Measurements from ENCODE around the gene SART3. TPM values are rescaled to one million over a fixed set of nuclear protein-coding genes. Genes with fewer than 3 reads are reported as not detected.
A peak's percentile ranks its signal among the peaks of the same experiment; 100 is the strongest.

SART3 gene
- total RNA-seq, 1 donor from 2014 or later: 68.0 TPM

DNA sequence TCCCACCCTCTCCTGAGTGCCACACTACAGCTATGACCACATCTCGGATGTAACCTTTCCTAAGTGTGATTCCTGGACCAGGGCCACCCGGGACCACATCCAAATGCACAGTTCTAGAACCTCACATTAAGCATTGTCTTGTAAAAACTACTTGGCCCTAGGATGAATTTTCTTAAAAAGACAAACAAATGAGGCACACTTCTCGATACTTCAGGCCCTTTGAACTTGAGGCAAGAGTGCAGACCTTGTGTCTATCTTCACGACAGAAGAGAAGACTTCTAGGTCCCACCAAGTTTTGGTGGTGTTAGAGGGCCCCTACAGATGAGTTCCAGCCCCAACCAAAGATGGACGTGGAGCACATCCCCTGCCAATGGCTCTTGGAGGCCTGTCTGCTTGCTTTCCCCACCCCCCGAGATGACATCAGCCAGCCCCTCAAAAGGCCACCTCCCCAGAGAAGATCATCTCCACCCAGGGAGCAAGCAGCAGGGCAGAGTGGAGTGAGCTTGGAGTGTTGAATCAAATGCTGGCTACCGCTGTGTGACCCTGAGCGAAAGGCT is 10.7 kb upstream of the SART3 start:
- no peak for DNase-seq (ENCODE audit: low read depth)
- no peak overlapping the region for H3K4me3 ChIP-seq (ENCODE audit: low read depth, low read length)
- TF ChIP-seq, protein P1, sequence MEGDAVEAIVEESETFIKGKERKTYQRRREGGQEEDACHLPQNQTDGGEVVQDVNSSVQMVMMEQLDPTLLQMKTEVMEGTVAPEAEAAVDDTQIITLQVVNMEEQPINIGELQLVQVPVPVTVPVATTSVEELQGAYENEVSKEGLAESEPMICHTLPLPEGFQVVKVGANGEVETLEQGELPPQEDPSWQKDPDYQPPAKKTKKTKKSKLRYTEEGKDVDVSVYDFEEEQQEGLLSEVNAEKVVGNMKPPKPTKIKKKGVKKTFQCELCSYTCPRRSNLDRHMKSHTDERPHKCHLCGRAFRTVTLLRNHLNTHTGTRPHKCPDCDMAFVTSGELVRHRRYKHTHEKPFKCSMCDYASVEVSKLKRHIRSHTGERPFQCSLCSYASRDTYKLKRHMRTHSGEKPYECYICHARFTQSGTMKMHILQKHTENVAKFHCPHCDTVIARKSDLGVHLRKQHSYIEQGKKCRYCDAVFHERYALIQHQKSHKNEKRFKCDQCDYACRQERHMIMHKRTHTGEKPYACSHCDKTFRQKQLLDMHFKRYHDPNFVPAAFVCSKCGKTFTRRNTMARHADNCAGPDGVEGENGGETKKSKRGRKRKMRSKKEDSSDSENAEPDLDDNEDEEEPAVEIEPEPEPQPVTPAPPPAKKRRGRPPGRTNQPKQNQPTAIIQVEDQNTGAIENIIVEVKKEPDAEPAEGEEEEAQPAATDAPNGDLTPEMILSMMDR (conservative IDR thresholded peaks at IDR 0.05; ENCODE audit: low read depth, low read length): no peak

DNA sequence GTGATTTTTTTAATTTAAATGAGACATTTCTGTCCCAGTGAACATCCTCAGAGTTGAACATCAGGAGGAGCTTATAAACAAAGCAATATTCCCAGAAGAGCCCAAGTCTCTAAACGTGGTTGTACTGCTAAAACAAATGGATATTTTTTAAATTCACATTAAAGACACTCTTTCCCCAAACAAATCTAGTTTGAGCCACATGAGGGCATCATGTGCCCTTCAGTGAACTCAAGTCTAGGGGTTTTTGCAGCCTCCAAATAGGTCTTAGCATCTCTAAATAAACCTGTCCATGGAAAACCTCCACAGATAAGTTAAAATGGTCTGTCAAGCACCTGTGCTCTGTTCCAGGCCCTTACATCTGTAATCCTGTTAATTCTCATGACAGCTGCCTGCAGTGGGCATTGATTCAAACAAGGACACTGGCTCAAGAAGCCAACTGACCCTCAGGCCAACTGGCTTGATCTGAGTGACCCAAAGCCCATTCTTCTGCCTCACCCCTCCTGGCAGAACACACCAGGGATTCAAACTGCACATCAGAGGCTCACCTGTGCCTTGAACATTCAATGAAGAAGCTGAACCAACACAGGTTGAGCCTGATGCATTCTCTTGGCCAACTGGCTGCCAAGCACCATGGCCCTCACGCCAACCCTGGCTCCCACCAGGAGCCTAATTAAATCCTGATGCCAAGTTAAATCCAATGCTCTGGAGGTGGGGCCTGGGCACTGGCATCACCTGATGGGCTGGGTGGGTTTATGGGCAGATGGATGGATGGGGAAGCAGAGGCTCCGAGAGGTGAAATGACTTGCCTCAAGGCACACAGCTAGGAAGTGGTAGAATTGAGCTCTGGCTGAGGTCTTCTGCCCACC is 10.0 kb upstream of the SART3 start:
- TF ChIP-seq, protein P1 (conservative IDR thresholded peaks at IDR 0.05; ENCODE audit: low read depth, low read length): peak; percentile 50
- no peak for DNase-seq (ENCODE audit: low read depth)

DNA sequence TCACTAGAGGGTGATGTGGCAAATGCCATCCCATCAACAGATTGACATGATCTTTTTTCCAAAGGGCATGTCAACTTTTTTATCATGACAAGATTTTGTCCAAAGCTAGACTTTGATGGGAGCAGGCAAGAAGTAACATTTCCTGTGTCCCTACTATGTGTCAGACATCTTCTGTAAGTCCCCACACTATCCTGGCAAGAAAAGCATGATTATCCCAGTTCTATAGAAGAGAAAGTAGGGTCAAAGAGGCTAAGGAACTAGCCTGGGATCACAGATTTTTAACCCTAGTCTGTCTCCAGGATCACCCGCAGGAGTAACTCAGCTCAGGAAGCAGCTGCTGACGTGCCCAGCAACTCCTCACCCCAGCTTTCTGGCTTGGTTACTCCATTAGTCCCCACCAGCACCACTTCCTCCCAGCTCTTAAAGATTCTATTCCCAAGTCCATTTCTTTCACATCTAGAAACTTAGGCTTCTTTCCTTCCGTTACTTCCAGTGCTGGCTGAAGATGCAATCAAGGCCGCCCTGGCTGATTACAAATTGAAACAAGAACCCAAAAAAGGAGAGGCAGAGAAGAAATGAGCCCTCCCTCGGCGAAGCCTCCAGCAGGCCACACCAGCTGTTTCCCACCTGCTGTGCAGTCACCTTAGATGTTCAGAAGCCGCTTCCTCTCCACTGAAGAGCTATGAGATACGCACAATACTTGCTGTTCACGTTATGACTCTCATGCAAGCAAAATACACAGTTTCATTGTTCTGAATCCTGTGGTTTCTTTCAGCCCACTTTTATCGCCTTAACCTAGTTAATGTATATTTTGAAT is 7.6 kb upstream of the SART3 start:
- no peak for DNase-seq (ENCODE audit: low read depth)
- TF ChIP-seq, protein P1 (conservative IDR thresholded peaks at IDR 0.05; ENCODE audit: low read depth, low read length): no peak
- no peak overlapping the region for H3K4me3 ChIP-seq (ENCODE audit: low read depth, low read length)

More for the DNA sequence above, 10.0 kb upstream of the SART3 start:
- H3K4me3 ChIP-seq (ENCODE audit: low read depth, low read length): no peak overlapping the region

DNA sequence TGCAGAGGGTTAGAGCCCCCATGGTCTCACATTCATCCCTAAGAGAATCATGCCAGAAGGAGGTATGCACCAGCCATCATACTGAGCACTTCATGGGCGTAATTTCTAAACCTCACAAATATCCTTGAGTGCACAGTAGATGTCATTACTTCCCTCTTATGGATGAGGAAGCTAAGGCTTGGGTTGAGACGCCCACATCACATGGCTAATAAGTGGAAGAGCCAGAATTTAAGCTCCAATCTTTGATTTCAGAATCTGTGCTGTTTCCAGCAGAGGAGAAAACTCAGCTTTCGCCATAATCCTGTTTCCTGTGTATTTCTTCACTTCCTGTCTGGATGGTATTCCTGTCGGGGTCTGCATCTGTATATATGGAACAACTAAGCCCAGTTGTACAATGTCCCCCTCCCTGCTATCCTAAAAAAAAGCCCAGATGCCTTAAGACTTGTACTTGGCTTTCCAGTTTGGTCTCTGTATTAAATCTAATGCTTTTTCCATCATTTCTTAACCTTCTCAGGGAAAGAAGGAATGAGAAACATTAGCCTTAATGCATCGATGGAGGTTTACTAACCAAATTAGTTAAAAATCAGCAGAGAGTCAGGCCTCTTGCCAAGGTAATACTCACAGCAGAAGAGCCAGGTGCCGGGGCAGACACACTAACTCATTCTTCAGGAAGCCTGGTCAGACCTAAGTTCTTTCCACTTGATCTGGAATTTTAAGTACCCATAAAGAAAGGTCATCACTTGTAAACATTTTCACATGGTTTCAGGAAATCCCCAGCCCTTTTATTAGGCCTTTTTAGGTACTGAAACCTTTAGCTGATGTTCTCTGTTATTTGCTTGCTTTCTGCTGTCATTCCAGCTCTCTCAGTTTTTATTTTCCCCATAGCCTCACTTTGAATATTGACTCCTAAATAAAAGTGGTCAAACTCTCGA is 6.7 kb upstream of the SART3 start:
- DNase-seq (ENCODE audit: low read depth): peak; percentile 96
- H3K4me3 ChIP-seq (ENCODE audit: low read depth, low read length): no peak overlapping the region
- TF ChIP-seq, protein P1 (conservative IDR thresholded peaks at IDR 0.05; ENCODE audit: low read depth, low read length): no peak

DNA sequence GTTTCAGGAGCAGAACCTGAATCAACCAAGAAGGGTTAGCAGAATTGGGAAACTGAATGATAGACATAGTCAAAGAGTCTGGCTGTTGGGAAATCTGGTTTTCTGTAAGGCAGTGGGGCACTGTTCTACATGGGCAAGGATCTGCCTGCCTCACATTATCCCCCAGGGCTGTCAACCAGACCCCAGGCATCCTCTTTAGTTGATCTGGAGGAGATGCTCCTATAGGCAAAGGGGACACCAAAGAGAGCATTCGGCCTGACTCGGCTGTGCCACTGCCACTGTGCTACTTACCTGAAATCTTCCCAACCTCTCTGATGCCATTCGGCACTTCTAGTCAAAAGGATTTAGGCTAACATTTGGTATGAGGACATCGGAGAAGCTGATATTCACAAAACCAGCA is 5.5 kb upstream of the SART3 start:
- no peak overlapping the region for H3K4me3 ChIP-seq (ENCODE audit: low read depth, low read length)
- DNase-seq (ENCODE audit: low read depth): no peak
- TF ChIP-seq, protein P1 (conservative IDR thresholded peaks at IDR 0.05; ENCODE audit: low read depth, low read length): no peak

DNA sequence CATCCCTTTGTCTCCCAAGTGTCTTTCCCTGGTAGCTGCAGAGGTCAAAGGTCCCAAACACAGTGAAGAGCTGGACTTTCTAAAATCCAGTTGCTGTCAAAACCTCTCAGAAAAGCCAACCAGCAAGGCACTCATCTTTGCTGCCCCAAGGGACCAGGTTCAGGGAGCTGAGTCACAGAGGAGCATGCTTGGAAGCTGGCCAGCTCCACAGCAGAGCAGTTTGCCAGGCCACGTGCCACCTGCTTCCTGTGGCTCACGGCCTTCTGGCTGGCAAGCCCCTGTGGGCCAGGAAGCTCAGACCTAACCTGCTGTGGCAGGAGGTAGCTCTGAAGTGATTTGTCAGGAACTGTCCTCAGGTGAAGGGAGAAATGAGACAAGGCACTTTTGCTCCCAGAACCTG is 5.0 kb upstream of the SART3 start:
- H3K4me3 ChIP-seq (ENCODE audit: low read depth, low read length): no peak overlapping the region
- TF ChIP-seq, protein P1 (conservative IDR thresholded peaks at IDR 0.05; ENCODE audit: low read depth, low read length): no peak
- peak; percentile 78 for DNase-seq (ENCODE audit: low read depth)
